Astrocyte (in vitro differentiated cells and primary cell): ENCODE results near the gene RAD51B. TPM values are rescaled to one million over a fixed set of nuclear protein-coding genes. Genes with fewer than 3 reads are reported as not detected.
A peak's percentile ranks its signal among the peaks of the same experiment; 100 is the strongest.

ENCODE experiments used
- DNase-seq: peaks from one replicate; pipeline ENCODE4 v3.0.0-alpha.2; 2010; ENCODE audit warnings: low read depth
- FAIRE-seq: peaks from 2 replicates; lab custom pipeline; 2011; peaks lifted over from hg19 to GRCh38; lab: Jason Lieb, UNC
- H2AFZ ChIP-seq: 2 replicates; pipeline ENCODE4 v1.6.0; 2012; ENCODE audit warnings: low read depth, low read length, inconsistent platforms
- H3K27ac ChIP-seq: 2 replicates; pipeline ENCODE4 v1.5.1; 2011; ENCODE audit warnings: low read depth, low read length, inconsistent platforms
- H3K27me3 ChIP-seq: 2 replicates; pipeline ENCODE4 v1.6.0; 2011; ENCODE audit warnings: low read length, inconsistent platforms; ENCODE audit not compliant: insufficient read depth
- H3K36me3 ChIP-seq: 2 replicates; pipeline ENCODE4 v1.5.1; 2011; ENCODE audit warnings: low read length, inconsistent platforms; ENCODE audit not compliant: insufficient read depth
- H3K4me1 ChIP-seq: 2 replicates; pipeline ENCODE4 v1.5.1; 2011; ENCODE audit warnings: low read length, inconsistent platforms; ENCODE audit not compliant: insufficient read depth
- H3K4me2 ChIP-seq: 2 replicates; pipeline ENCODE4 v1.6.0; 2012; ENCODE audit warnings: low read length, inconsistent platforms
- H3K4me3 ChIP-seq: 2 replicates; pipeline ENCODE4 v1.5.1; 2011; ENCODE audit warnings: low read depth, mild to moderate bottlenecking, low read length, inconsistent platforms; ENCODE audit not compliant: insufficient read depth
- H3K79me2 ChIP-seq: 2 replicates; pipeline ENCODE4 v1.6.0; 2012; ENCODE audit warnings: mild to moderate bottlenecking, low read length, inconsistent platforms; ENCODE audit not compliant: insufficient read depth
- H3K9ac ChIP-seq: 2 replicates; pipeline ENCODE4 v1.6.0; 2012; ENCODE audit warnings: mild to moderate bottlenecking, low read length, inconsistent platforms
- H3K9me3 ChIP-seq: 2 replicates; pipeline ENCODE4 v1.5.1; 2012; ENCODE audit warnings: low read depth, mild to moderate bottlenecking, low read length, inconsistent platforms; ENCODE audit not compliant: insufficient read depth
- H4K20me1 ChIP-seq: 2 replicates; pipeline ENCODE4 v1.6.0; 2012; ENCODE audit warnings: low read length, inconsistent platforms; ENCODE audit not compliant: insufficient read depth
- H3K27ac Mint-ChIP-seq: one replicate; pipeline ENCODE4 v1.8.0; 2021; ENCODE audit warnings: mild to moderate bottlenecking, mixed read lengths; ENCODE audit not compliant: unreplicated experiment
- H3K27me3 Mint-ChIP-seq: one replicate; pipeline ENCODE4 v1.8.0; 2021; ENCODE audit warnings: low read depth, mixed read lengths; ENCODE audit not compliant: unreplicated experiment
- H3K36me3 Mint-ChIP-seq: one replicate; pipeline ENCODE4 v1.8.0; 2021; ENCODE audit warnings: low read depth, mixed read lengths; ENCODE audit not compliant: unreplicated experiment
- H3K4me1 Mint-ChIP-seq: one replicate; pipeline ENCODE4 v1.8.0; 2021; ENCODE audit warnings: low read depth, mixed read lengths; ENCODE audit not compliant: unreplicated experiment
- H3K4me3 Mint-ChIP-seq: one replicate; pipeline ENCODE4 v1.8.0; 2021; ENCODE audit warnings: mild to moderate bottlenecking, moderate library complexity, mixed read lengths; ENCODE audit not compliant: unreplicated experiment
- H3K9me3 Mint-ChIP-seq: one replicate; pipeline ENCODE4 v1.8.0; 2021; ENCODE audit warnings: mild to moderate bottlenecking, mixed read lengths; ENCODE audit not compliant: unreplicated experiment
- EZH2 ChIP-seq: IDR thresholded peaks from 2 replicates; pipeline ENCODE4 v1.6.1; 2012; ENCODE audit warnings: mild to moderate bottlenecking, low read length, inconsistent platforms; ENCODE audit not compliant: insufficient read depth
- total RNA-seq: library from RNA; stranded (reverse); gene quantifications from 2 replicates; pipeline ENCODE4 v1.2.1, GENCODE V29; 2021
- TF ChIP-seq, protein P1 (sequence below): IDR thresholded peaks from 2 replicates; pipeline ENCODE4 v1.5.1; 2011; ENCODE audit warnings: low read depth, mild to moderate bottlenecking, inconsistent platforms, low read length, moderate library complexity; ENCODE audit not compliant: insufficient read depth

RAD51B gene
- total RNA-seq, 1 donor from 2014 or later = 10.8 TPM

DNA sequence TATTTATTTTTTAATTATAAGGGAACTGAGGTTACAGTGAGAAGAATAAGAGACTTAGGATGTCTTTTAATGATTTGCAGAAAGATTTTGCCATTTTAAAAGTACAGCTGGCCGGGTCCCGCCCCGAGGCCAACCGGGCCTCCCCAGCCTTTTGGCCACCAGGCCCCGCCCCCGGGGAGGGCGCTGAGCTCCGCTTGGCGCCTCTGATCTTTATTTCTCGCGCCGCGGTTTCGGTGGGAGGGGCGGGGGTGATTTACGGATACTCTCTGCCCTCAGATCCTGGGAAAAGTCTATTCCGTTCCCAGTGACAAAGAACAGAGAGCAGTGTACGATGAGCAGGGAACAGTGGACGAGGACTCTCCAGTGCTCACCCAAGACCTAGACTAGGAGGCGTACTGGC, 20.8 kb upstream of the RAD51B start:
- no peak overlapping the region for H3K4me2 ChIP-seq
- Mint-ChIP-seq H3K36me3 (peaks cover 11% of the 10 kb centered on the region), H3K9me3 (no peaks in the 10 kb centered on the region), H3K4me3 (no peak overlapping the region), H3K27me3 (no peaks in the 10 kb centered on the region), H3K27ac (no peak overlapping the region), H3K4me1 (no peaks in the 10 kb centered on the region)
- DNase-seq (no peak), FAIRE-seq (no peak)
- TF ChIP-seq EZH2 = no peak
- TF ChIP-seq, protein P1, sequence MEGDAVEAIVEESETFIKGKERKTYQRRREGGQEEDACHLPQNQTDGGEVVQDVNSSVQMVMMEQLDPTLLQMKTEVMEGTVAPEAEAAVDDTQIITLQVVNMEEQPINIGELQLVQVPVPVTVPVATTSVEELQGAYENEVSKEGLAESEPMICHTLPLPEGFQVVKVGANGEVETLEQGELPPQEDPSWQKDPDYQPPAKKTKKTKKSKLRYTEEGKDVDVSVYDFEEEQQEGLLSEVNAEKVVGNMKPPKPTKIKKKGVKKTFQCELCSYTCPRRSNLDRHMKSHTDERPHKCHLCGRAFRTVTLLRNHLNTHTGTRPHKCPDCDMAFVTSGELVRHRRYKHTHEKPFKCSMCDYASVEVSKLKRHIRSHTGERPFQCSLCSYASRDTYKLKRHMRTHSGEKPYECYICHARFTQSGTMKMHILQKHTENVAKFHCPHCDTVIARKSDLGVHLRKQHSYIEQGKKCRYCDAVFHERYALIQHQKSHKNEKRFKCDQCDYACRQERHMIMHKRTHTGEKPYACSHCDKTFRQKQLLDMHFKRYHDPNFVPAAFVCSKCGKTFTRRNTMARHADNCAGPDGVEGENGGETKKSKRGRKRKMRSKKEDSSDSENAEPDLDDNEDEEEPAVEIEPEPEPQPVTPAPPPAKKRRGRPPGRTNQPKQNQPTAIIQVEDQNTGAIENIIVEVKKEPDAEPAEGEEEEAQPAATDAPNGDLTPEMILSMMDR = no peak
- H3K36me3 ChIP-seq = peaks cover 44% of the 10 kb centered on the region
- H3K79me2 ChIP-seq = no peaks in the 10 kb centered on the region
- H3K27ac ChIP-seq = no peak overlapping the region
- no peak overlapping the region for H3K9ac ChIP-seq
- no peak overlapping the region for H3K4me3 ChIP-seq
- no peaks in the 10 kb centered on the region for H3K9me3 ChIP-seq
- no peak overlapping the region for H2AFZ ChIP-seq
- no peaks in the 10 kb centered on the region for H4K20me1 ChIP-seq
- no peaks in the 10 kb centered on the region for H3K4me1 ChIP-seq
- no peaks in the 10 kb centered on the region for H3K27me3 ChIP-seq

DNA sequence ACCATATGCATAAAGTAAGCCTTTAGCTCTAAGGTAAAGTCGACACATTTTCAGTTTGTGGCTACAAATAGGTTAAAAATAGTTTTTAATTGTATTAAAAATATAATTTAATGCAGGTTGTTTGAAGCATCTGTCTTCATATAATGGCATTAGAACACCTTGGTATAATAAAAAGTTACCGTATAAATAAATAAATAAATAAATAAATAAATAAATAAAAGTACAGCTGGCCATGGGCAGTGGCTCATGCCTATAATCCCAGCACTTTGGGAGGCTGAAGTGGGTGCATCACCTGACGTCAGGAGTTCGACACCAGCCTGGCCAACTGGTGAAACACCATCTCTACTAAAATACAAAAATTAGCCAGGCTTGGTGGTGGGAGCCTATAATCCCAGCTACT, 18.8 kb upstream of the RAD51B start:
- TF ChIP-seq, protein P1 = no peak
- TF ChIP-seq EZH2 = no peak
- Histone ChIP-seq H3K4me2 (no peak overlapping the region), H3K9ac (no peak overlapping the region), H4K20me1 (no peaks in the 10 kb centered on the region), H2AFZ (no peak overlapping the region), H3K4me1 (no peaks in the 10 kb centered on the region), H3K9me3 (no peaks in the 10 kb centered on the region), H3K27ac (no peak overlapping the region), H3K27me3 (no peaks in the 10 kb centered on the region), H3K79me2 (no peaks in the 10 kb centered on the region), H3K4me3 (no peak overlapping the region), H3K36me3 (peaks cover 47% of the 10 kb centered on the region)
- peaks cover 24% of the 10 kb centered on the region for H3K36me3 Mint-ChIP-seq
- no peaks in the 10 kb centered on the region for H3K9me3 Mint-ChIP-seq
- DNase-seq (no peak), FAIRE-seq (no peak)
- H3K27ac Mint-ChIP-seq = no peak overlapping the region
- H3K4me1 Mint-ChIP-seq = no peaks in the 10 kb centered on the region
- H3K27me3 Mint-ChIP-seq = no peaks in the 10 kb centered on the region
- H3K4me3 Mint-ChIP-seq = no peak overlapping the region

DNA sequence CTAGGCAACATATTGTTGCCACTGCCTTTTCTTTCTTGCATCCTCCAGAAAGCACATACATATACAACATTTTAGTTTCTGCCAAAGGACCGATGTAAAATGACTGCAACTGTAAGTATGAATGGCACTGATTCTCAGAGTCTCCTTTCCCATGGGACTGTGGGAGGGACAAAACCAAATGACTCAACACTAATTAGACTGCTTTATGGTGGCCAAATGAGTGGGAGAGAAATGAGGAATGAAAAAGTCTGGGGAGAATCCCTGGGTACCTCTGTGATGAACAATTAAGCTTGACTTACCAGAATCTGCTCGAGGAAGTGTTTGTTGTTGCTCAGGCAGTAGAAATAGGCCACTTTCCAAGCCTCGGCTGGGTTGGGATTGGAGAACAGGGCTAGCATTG, 13.3 kb upstream of the RAD51B start:
- Histone ChIP-seq H3K27me3 (no peaks in the 10 kb centered on the region), H3K9ac (no peak overlapping the region), H3K4me3 (no peak overlapping the region), H3K27ac (no peak overlapping the region), H3K36me3 (peaks cover 59% of the 10 kb centered on the region), H3K79me2 (no peaks in the 10 kb centered on the region), H3K9me3 (no peaks in the 10 kb centered on the region), H4K20me1 (no peaks in the 10 kb centered on the region), H3K4me1 (peaks cover 4% of the 10 kb centered on the region), H3K4me2 (no peak overlapping the region), H2AFZ (no peak overlapping the region)
- Mint-ChIP-seq H3K36me3 (peaks cover 31% of the 10 kb centered on the region), H3K27ac (peak overlapping the region; percentile 16), H3K9me3 (no peaks in the 10 kb centered on the region), H3K4me3 (no peak overlapping the region), H3K4me1 (peaks cover 4% of the 10 kb centered on the region), H3K27me3 (no peaks in the 10 kb centered on the region)
- no peak for TF ChIP-seq EZH2
- TF ChIP-seq, protein P1 = no peak
- no peak for FAIRE-seq
- peak; percentile 26 for DNase-seq
